IPS-18c (cell line): ENCODE data around the gene NSD1.
A peak's percentile ranks its signal among the peaks of the same experiment; 100 is the strongest.

Experiments
- H3K4me3 ChIP-seq: 2 replicates; pipeline ENCODE4 v1.7.0; 2013; ENCODE audit warnings: low read depth, mild to moderate bottlenecking, low read length, moderate library complexity; ENCODE audit not compliant: insufficient read depth
- H3K9me3 ChIP-seq: one replicate; pipeline ENCODE4 v1.6.1; 2013; ENCODE audit warnings: mild to moderate bottlenecking, low read length, moderate library complexity; ENCODE audit not compliant: control insufficient read depth, insufficient read depth

Gene NSD1

DNA sequence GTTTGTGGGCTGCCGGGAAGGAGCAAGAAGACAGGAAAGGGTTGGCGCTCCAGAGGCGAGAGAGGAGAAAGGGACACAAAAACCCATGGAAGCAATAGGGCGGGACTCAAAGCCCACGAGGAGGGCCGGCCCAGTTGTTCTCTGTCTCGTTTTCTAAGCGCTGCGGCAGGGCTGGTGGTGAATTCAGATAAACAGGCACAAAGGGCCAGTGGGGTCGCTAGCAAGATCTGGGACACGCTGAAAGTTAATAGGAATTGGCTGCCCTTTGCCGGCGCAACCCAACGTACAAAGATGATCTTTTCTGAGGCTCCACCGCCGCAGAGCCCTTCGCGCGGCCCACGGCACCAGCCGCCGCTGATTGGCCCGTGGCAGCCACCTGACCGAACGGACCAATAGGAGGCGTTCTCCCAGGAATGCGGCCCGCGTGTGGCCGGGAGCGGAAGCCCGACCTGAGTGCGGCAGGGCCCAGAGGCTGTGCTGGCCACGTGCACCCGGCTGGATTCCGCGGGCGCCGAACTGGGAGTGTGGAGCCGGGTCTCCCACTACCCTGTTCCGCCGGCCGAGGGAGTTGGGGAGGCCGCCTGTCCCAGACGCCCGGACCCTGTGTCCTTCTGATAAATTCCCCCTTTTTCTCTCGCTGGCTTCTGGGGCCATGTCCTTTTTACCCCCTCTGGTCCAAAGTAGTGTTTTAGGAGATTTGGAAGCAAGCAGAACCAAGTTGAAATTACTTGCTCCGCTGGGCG lies 16.8 kb upstream of the NSD1 start:
- Histone ChIP-seq H3K4me3 (no peak overlapping the region), H3K9me3 (no peaks in the 10 kb centered on the region)

DNA sequence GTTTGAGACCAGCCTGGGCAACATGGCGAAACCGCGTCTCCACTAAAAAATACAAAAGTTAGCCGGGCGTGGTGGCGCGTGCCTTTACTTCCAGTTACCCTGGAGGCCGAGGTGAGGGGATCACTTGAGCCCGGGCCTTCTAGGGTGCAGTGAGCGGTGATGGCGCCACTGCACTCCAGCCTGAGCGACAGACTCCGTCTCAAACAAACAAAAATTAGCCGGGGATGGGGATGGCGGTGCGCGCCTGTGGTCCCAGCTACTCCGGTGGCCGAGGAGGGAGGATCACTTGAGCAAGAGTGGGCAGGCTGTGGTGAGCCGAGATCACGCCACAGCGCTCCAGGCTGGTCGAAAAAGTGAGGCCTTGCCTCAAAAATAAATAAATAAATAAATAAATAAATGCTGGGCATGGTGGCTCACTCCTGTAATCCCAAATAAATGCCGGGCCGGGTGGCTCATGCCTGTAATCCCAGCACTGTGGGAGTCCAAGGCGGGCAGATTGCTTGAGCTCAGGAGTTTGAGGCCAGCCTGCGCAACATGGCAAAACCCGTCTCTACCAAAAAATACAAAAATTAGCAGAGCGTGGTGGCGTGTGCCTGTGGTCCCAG lies 16.0 kb upstream of the NSD1 start:
- Histone ChIP-seq H3K4me3 (no peak overlapping the region), H3K9me3 (no peaks in the 10 kb centered on the region)

DNA sequence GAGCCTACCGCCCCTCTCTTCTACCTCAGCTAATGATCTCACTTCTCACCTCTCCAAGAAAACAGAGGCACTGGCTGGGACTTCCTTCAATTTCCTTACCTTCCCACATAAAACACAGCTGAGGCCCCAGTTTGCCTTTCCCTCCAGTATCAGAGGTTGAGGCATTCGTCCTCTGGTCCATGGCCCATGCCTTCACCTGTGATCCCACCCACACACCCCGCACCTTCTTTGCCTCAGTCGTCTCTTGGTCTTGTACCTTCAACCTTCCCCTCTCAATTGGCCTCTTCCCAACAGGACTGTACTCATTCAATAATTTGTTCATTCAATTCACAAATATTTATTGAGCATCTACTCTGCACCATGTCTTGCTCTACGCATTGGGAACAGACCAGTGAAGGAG lies 11.0 kb upstream of the NSD1 start:
- H3K4me3 ChIP-seq, result no peak overlapping the region
- H3K9me3 ChIP-seq, result no peaks in the 10 kb centered on the region

GRCh38 chr5:177123789-177124485 lies 9.6 kb upstream of the NSD1 start:
- Histone ChIP-seq H3K9me3 (no peaks in the 10 kb centered on the region), H3K4me3 (no peak overlapping the region)

GRCh38 chr5:177124486-177124991 lies 9.0 kb upstream of the NSD1 start:
- Histone ChIP-seq H3K4me3 (no peak overlapping the region), H3K9me3 (no peaks in the 10 kb centered on the region)

GRCh38 chr5:177126771-177127170 lies 6.8 kb upstream of the NSD1 start:
- Histone ChIP-seq H3K4me3 (no peak overlapping the region), H3K9me3 (no peaks in the 10 kb centered on the region)

- Histone ChIP-seq H3K4me3 (no peak overlapping the region), H3K9me3 (no peaks in the 10 kb centered on the region)
Observed at GRCh38 chr5:177128551-177128981, 5.0 kb upstream of the NSD1 start.

GRCh38 chr5:177130211-177131018 lies 3.2 kb upstream of the NSD1 start:
- H3K9me3 ChIP-seq, result no peaks in the 10 kb centered on the region
- no peak overlapping the region for H3K4me3 ChIP-seq

DNA sequence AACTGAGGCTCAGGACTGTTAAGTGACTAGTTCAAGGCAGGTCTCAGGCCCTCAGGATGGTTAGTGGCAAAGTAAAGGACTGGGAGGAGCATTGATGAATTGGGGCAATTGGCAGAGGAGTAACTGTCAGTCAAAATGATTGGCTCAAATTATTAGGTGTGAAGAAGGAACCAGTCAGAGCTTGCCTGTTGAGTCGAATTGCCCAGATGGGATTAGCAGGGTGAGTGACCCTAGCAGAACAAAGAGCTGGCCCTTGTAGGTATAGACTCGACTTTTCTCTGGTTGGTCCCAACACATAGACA lies 2.6 kb upstream of the NSD1 start:
- H3K9me3 ChIP-seq, result no peaks in the 10 kb centered on the region
- H3K4me3 ChIP-seq, result 0 out of 2 replicates have a peak overlapping the region, but pooled peaks have one; percentile 87

- Histone ChIP-seq H3K4me3 (peak overlapping the region; percentile 87), H3K9me3 (no peaks in the 10 kb centered on the region)
Observed at GRCh38 chr5:177131352-177132135, 2.0 kb upstream of the NSD1 start.

GRCh38 chr5:177132136-177133095 lies 1.2 kb upstream of the NSD1 start:
- Histone ChIP-seq H3K4me3 (peak overlapping the region; percentile 87), H3K9me3 (no peaks in the 10 kb centered on the region)

GRCh38 chr5:177133853-177134696 lies 502 bp downstream of the NSD1 start:
- Histone ChIP-seq H3K4me3 (peak overlapping the region; percentile 90), H3K9me3 (no peaks in the 10 kb centered on the region)

- H3K9me3 ChIP-seq, result no peaks in the 10 kb centered on the region
- H3K4me3 ChIP-seq, result peak overlapping the region; percentile 90
Observed at GRCh38 chr5:177134697-177135225, 1.2 kb downstream of the NSD1 start.

GRCh38 chr5:177140312-177140711 lies 6.7 kb downstream of the NSD1 start:
- no peaks in the 10 kb centered on the region for H3K9me3 ChIP-seq
- H3K4me3 ChIP-seq, result no peak overlapping the region

DNA sequence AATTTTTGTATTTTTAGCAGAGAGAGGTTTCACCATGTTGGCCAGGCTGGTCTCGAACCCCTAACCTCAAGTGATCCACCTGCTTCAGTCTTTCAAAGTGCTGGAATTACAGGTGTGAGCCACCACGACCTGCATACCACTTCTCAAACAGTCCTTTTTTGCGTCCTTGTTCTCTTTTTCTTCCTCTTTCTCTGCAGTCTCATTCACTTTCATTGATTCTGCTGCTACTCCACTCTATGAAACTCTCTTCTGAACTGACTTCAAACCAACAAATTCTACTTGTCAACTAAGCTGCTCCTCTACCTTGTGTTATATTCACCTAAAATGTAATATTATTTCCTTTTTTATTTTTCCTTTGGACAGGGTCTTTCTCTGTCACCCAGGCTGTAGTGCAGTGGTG lies 7.9 kb downstream of the NSD1 start:
- Histone ChIP-seq H3K4me3 (no peak overlapping the region), H3K9me3 (no peaks in the 10 kb centered on the region)
